Hepatocyte (in vitro differentiated cells): Measurements from ENCODE around the gene FAM180B. TPM values are rescaled to one million over a fixed set of nuclear protein-coding genes. Genes with fewer than 3 reads are reported as not detected.

ENCODE experiments used
- DNase-seq: peaks from one replicate; pipeline ENCODE4 v3.0.0-alpha.2; 2016; ENCODE audit warnings: low spot score
- H2AFZ ChIP-seq: fragments of 200-600 bp; sonication (generic); 2 replicates; pipeline ENCODE4 v1.6.0; 2016; ENCODE audit warnings: antibody characterized with exemption, mild to moderate bottlenecking
- H3K27ac ChIP-seq: fragments of 200-600 bp; sonication (generic); 2 replicates; pipeline ENCODE4 v1.5.1; 2016; ENCODE audit warnings: mild to moderate bottlenecking
- H3K27me3 ChIP-seq: fragments of 200-600 bp; sonication (generic); 2 replicates; pipeline ENCODE4 v1.6.1; 2016
- H3K36me3 ChIP-seq: fragments of 200-600 bp; sonication (generic); replicated peaks from 2 replicates; pipeline ENCODE4 v1.5.1; 2016; ENCODE audit warnings: low read depth; ENCODE audit not compliant: insufficient read depth
- H3K4me1 ChIP-seq: fragments of 200-600 bp; sonication (generic); 2 replicates; pipeline ENCODE4 v1.5.1; 2016; ENCODE audit warnings: mild to moderate bottlenecking, moderate library complexity; ENCODE audit not compliant: insufficient read depth
- H3K4me2 ChIP-seq: fragments of 200-600 bp; sonication (generic); 2 replicates; pipeline ENCODE4 v1.6.0; 2016
- H3K4me3 ChIP-seq: fragments of 200-600 bp; sonication (generic); 2 replicates; pipeline ENCODE4 v1.5.1; 2016; ENCODE audit warnings: mild to moderate bottlenecking
- H3K79me2 ChIP-seq: fragments of 200-600 bp; sonication (generic); 2 replicates; pipeline ENCODE4 v1.6.0; 2017; ENCODE audit warnings: mild to moderate bottlenecking
- H3K9me2 ChIP-seq: fragments of 200-600 bp; sonication (generic); replicated peaks from 2 replicates; pipeline ENCODE4 v1.6.0; 2017; ENCODE audit warnings: mild to moderate bottlenecking; ENCODE audit not compliant: insufficient read depth
- H3K9me3 ChIP-seq: fragments of 200-600 bp; sonication (generic); 2 replicates; pipeline ENCODE4 v1.5.1; 2016; ENCODE audit warnings: low read depth, mild to moderate bottlenecking
- H4K20me1 ChIP-seq: fragments of 200-600 bp; sonication (generic); 2 replicates; pipeline ENCODE4 v1.6.0; 2016; ENCODE audit warnings: mild to moderate bottlenecking; ENCODE audit not compliant: insufficient read depth, poor library complexity, severe bottlenecking
- CTCF ChIP-seq: fragments of 200-600 bp; sonication (generic); IDR thresholded peaks from 2 replicates; pipeline ENCODE4 v1.5.1; 2016; ENCODE audit warnings: antibody characterized with exemption, mild to moderate bottlenecking; ENCODE audit not compliant: poor library complexity
- EZH2 ChIP-seq: fragments of 200-600 bp; sonication (generic); IDR thresholded peaks from 2 replicates; pipeline ENCODE4 v1.6.1; 2016; ENCODE audit warnings: antibody characterized with exemption, mild to moderate bottlenecking, borderline replicate concordance
- EZH2phosphoT487 ChIP-seq: fragments of 200-600 bp; sonication (generic); IDR thresholded peaks from one replicate; pipeline ENCODE4 v1.6.1; 2018; ENCODE audit warnings: antibody characterized with exemption, mild to moderate bottlenecking, low read depth, moderate library complexity; ENCODE audit not compliant: unreplicated experiment, severe bottlenecking
- WGBS: methylation state at CpG from one replicate; pipeline ENCODE4 v1.1.6; 2016; ENCODE audit warnings: low lambda C conversion rate; ENCODE audit errors: missing lambda C conversion rate; 5-methylcytosine and 5-hydroxymethylcytosine counted together
- polyA plus RNA-seq: library from polyadenylated mRNA; unstranded; fragments of >200 nt; fragmentation: Nextera tagmentation; extraction: Ambion mirVana; gene quantifications from 2 replicates; pipeline ENCODE4 v1.2.1, GENCODE V29; 2016
- total RNA-seq: library from RNA; depleted of rRNA; stranded (reverse); fragments of >200 nt; gene quantifications from 2 replicates; pipeline ENCODE4 v1.2.3, GENCODE V29; 2014

Gene FAM180B
- total and polyA plus RNA-seq, 2 experiments from 2014 or later = 0.50 TPM; not detected in 1

- peak overlapping the region; percentile 90 for H3K4me2 ChIP-seq
- H3K9me3 ChIP-seq = no peaks in the 10 kb centered on the region
- no peaks in the 10 kb centered on the region for H3K36me3 ChIP-seq
- H3K27ac ChIP-seq = no peak overlapping the region
- no peak overlapping the region for H2AFZ ChIP-seq
- WGBS = 11% methylated on average over 6 of the region's 6 CpGs
- peaks cover 44% of the 10 kb centered on the region for H3K27me3 ChIP-seq
- no peaks in the 10 kb centered on the region for H3K79me2 ChIP-seq
- TF ChIP-seq EZH2phosphoT487 = no peak
- TF ChIP-seq EZH2 = peak; percentile 45
- DNase-seq = no peak
- H4K20me1 ChIP-seq = no peaks in the 10 kb centered on the region
- no peaks in the 10 kb centered on the region for H3K4me1 ChIP-seq
- H3K4me3 ChIP-seq = peak overlapping the region; percentile 41
- H3K9me2 ChIP-seq = no peaks in the 10 kb centered on the region
These were observed 7.0 kb downstream of the FAM180B start for GRCh38 chr11:47593492-47593933.

- Histone ChIP-seq H4K20me1 (no peaks in the 10 kb centered on the region), H3K36me3 (no peaks in the 10 kb centered on the region), H3K4me3 (peak within 1 kb of the TSS; percentile 41), H3K4me2 (peak within 1 kb of the TSS; percentile 90), H3K9me2 (no peaks in the 10 kb centered on the region), H3K27me3 (peaks cover 44% of the 10 kb centered on the region), H3K27ac (no peak within 1 kb of the TSS), H3K79me2 (no peaks in the 10 kb centered on the region), H3K9me3 (no peaks in the 10 kb centered on the region), H3K4me1 (no peaks in the 10 kb centered on the region), H2AFZ (no peak within 1 kb of the TSS)
- no peak for TF ChIP-seq EZH2phosphoT487
- TF ChIP-seq EZH2 = peak; percentile 84
- TF ChIP-seq CTCF = no peak
- WGBS = 3% methylated on average over 32 of the region's 48 CpGs
- DNase-seq = no peak
These were observed 7.7 kb downstream of the FAM180B start, which contains the start of gene C1QTNF4 for GRCh38 chr11:47593934-47594855. Gene C1QTNF4, minus strand, starts transcription at chr11:47594411. Its CDS starts 3,601 bp downstream, at chr11:47590810.

GRCh38 chr11:47595029-47595428 lies 8.6 kb downstream of the FAM180B start:
- DNase-seq = no peak
- Histone ChIP-seq H3K4me2 (no peak overlapping the region), H3K9me3 (no peaks in the 10 kb centered on the region), H3K79me2 (no peaks in the 10 kb centered on the region), H3K36me3 (no peaks in the 10 kb centered on the region), H3K9me2 (no peaks in the 10 kb centered on the region), H4K20me1 (no peaks in the 10 kb centered on the region), H3K27ac (no peak overlapping the region), H3K4me3 (no peak overlapping the region), H3K4me1 (no peaks in the 10 kb centered on the region), H3K27me3 (peaks cover 44% of the 10 kb centered on the region), H2AFZ (no peak overlapping the region)
- TF ChIP-seq EZH2phosphoT487 (no peak), EZH2 (no peak), CTCF (no peak)
- 76% methylated on average over 7 of the region's 7 CpGs for WGBS

- Histone ChIP-seq H4K20me1 (no peaks in the 10 kb centered on the region), H3K27me3 (peaks cover 44% of the 10 kb centered on the region), H3K4me1 (no peaks in the 10 kb centered on the region), H3K79me2 (no peaks in the 10 kb centered on the region), H3K4me3 (no peak overlapping the region), H3K9me3 (no peaks in the 10 kb centered on the region), H3K27ac (no peak overlapping the region), H3K4me2 (no peak overlapping the region), H3K9me2 (no peaks in the 10 kb centered on the region), H2AFZ (no peak overlapping the region), H3K36me3 (no peaks in the 10 kb centered on the region)
- no peak for DNase-seq
- no peak for TF ChIP-seq EZH2
- no peak for TF ChIP-seq CTCF
- TF ChIP-seq EZH2phosphoT487 = no peak
- WGBS = 100% methylated on average over 1 of the region's 1 CpG
These were observed 9.5 kb downstream of the FAM180B start for GRCh38 chr11:47595967-47596366.
